Duodenal mucosa (tissue), 2 donors: ENCODE results near the gene LRRTM4.
"Not testable (repeated sequence)": the region's sequence is repeated elsewhere in the genome, so short reads cannot be mapped to it uniquely, and the experiment has no call there.

Experiments
- H3K27ac ChIP-seq: one replicate; pipeline ENCODE4 v1.7.0; 2013; ENCODE audit warnings: low read depth, low read length
- H3K27me3 ChIP-seq, 2 donors: one replicate each; pipeline ENCODE4 v1.7.0; 2013; ENCODE audit warnings: low read length in 2 of 2, control low read depth in 1 of 2; ENCODE audit not compliant: insufficient read depth in 2 of 2, control insufficient read depth in 1 of 2
- H3K36me3 ChIP-seq, 2 donors: one replicate each; pipeline ENCODE4 v1.7.0; 2013; ENCODE audit warnings: low read length in 2 of 2, control low read depth in 1 of 2; ENCODE audit not compliant: insufficient read depth in 2 of 2, control insufficient read depth in 1 of 2
- H3K4me1 ChIP-seq, 2 donors: one replicate each; pipeline ENCODE4 v1.7.0; 2013; ENCODE audit warnings: low read length in 2 of 2, control low read depth in 1 of 2; ENCODE audit not compliant: insufficient read depth in 2 of 2, control insufficient read depth in 1 of 2
- H3K4me3 ChIP-seq, 2 donors: one replicate each; pipeline ENCODE4 v1.7.0; 2013; ENCODE audit warnings: low read length in 2 of 2, low read depth in 1 of 2
- H3K9ac ChIP-seq, 2 donors: one replicate each; pipeline ENCODE4 v1.7.0; 2013; ENCODE audit warnings: low read length in 2 of 2, low read depth in 1 of 2
- H3K9me3 ChIP-seq, 2 donors: one replicate each; pipeline ENCODE4 v1.7.0; 2013; ENCODE audit warnings: low read length in 2 of 2, control low read depth in 1 of 2; ENCODE audit not compliant: control insufficient read depth in 1 of 2

The LRRTM4 gene

GRCh38 chr2:77064324-77064723 lies 457.9 kb downstream of the LRRTM4 start:
- no peak overlapping the region for H3K4me3 ChIP-seq
- H3K9ac ChIP-seq, result no peak overlapping the region
- H3K27me3 ChIP-seq, result no peaks in the 10 kb centered on the region
- H3K36me3 ChIP-seq, result no peaks in the 10 kb centered on the region
- H3K27ac ChIP-seq, result no peak overlapping the region
- peaks cover 0 to 5% of the 10 kb centered on the region in 2 donors for H3K9me3 ChIP-seq
- no peaks in the 10 kb centered on the region for H3K4me1 ChIP-seq

- Histone ChIP-seq H3K27me3 (no peaks in the 10 kb centered on the region), H3K9ac (no peak overlapping the region), H3K36me3 (no peaks in the 10 kb centered on the region), H3K27ac (no peak overlapping the region), H3K9me3 (no peaks in the 10 kb centered on the region), H3K4me3 (no peak overlapping the region), H3K4me1 (no peaks in the 10 kb centered on the region)
Observed at GRCh38 chr2:77054938-77055337, 467.2 kb downstream of the LRRTM4 start.

GRCh38 chr2:77046339-77046738 lies 475.8 kb downstream of the LRRTM4 start:
- H3K9me3 ChIP-seq, result no peaks in the 10 kb centered on the region

GRCh38 chr2:77045456-77045855 lies 476.7 kb downstream of the LRRTM4 start:
- H3K4me1 ChIP-seq, H3K4me3 ChIP-seq, H3K9me3 ChIP-seq, H3K36me3 ChIP-seq, H3K27me3 ChIP-seq, H3K27ac ChIP-seq, H3K9ac ChIP-seq: not testable (repeated sequence)

More at GRCh38 chr2:77046339-77046738, 475.8 kb downstream of the LRRTM4 start:
- Histone ChIP-seq H3K27me3 (no peaks in the 10 kb centered on the region), H3K27ac (no peak overlapping the region), H3K9ac (no peak overlapping the region), H3K36me3 (no peaks in the 10 kb centered on the region), H3K4me3 (no peak overlapping the region), H3K4me1 (no peaks in the 10 kb centered on the region)

- Histone ChIP-seq H3K4me3 (no peak overlapping the region), H3K27me3 (no peaks in the 10 kb centered on the region), H3K27ac (no peak overlapping the region), H3K4me1 (no peaks in the 10 kb centered on the region), H3K9me3 (no peaks in the 10 kb centered on the region), H3K36me3 (no peaks in the 10 kb centered on the region), H3K9ac (no peak overlapping the region)
Observed at GRCh38 chr2:77034445-77034844, 487.7 kb downstream of the LRRTM4 start.

GRCh38 chr2:77029237-77029636 lies 492.9 kb downstream of the LRRTM4 start:
- H3K36me3 ChIP-seq, H3K4me1 ChIP-seq, H3K9ac ChIP-seq, H3K4me3 ChIP-seq, H3K9me3 ChIP-seq, H3K27me3 ChIP-seq, H3K27ac ChIP-seq: not testable (repeated sequence)

- Histone ChIP-seq H3K9ac (no peak overlapping the region), H3K4me1 (no peaks in the 10 kb centered on the region), H3K27ac (no peak overlapping the region), H3K4me3 (no peak overlapping the region), H3K9me3 (peaks cover 0 to under 1% of the 10 kb centered on the region in 2 donors), H3K36me3 (no peaks in the 10 kb centered on the region), H3K27me3 (no peaks in the 10 kb centered on the region)
Observed at GRCh38 chr2:77028032-77028600, 494.1 kb downstream of the LRRTM4 start.

GRCh38 chr2:77025714-77026113 lies 496.5 kb downstream of the LRRTM4 start:
- Histone ChIP-seq H3K27me3 (no peaks in the 10 kb centered on the region), H3K4me3 (no peak overlapping the region), H3K9ac (no peak overlapping the region), H3K9me3 (peaks cover 0 to 3% of the 10 kb centered on the region in 2 donors), H3K27ac (no peak overlapping the region), H3K36me3 (no peaks in the 10 kb centered on the region), H3K4me1 (no peaks in the 10 kb centered on the region)

GRCh38 chr2:77021161-77021560 lies 501.0 kb downstream of the LRRTM4 start:
- no peak overlapping the region for H3K9ac ChIP-seq
- peaks cover 0 to 3% of the 10 kb centered on the region in 2 donors for H3K9me3 ChIP-seq
- no peaks in the 10 kb centered on the region for H3K4me1 ChIP-seq
- H3K36me3 ChIP-seq, result no peaks in the 10 kb centered on the region
- H3K27ac ChIP-seq, result no peak overlapping the region
- no peaks in the 10 kb centered on the region for H3K27me3 ChIP-seq
- no peak overlapping the region for H3K4me3 ChIP-seq

GRCh38 chr2:77018219-77018618 lies 504.0 kb downstream of the LRRTM4 start:
- H3K36me3 ChIP-seq, result no peaks in the 10 kb centered on the region
- peaks cover 0 to 3% of the 10 kb centered on the region in 2 donors for H3K9me3 ChIP-seq
- H3K4me1 ChIP-seq, result no peaks in the 10 kb centered on the region
- H3K9ac ChIP-seq, result no peak overlapping the region
- H3K27ac ChIP-seq, result no peak overlapping the region
- H3K4me3 ChIP-seq, result no peak overlapping the region
- no peaks in the 10 kb centered on the region for H3K27me3 ChIP-seq

GRCh38 chr2:77017355-77017745 lies 504.8 kb downstream of the LRRTM4 start:
- no peaks in the 10 kb centered on the region for H3K9me3 ChIP-seq
- no peaks in the 10 kb centered on the region for H3K27me3 ChIP-seq
- no peaks in the 10 kb centered on the region for H3K4me1 ChIP-seq
- no peaks in the 10 kb centered on the region for H3K36me3 ChIP-seq
- H3K27ac ChIP-seq, result no peak overlapping the region
- no peak overlapping the region for H3K4me3 ChIP-seq
- H3K9ac ChIP-seq, result no peak overlapping the region
